ENCODE results near the gene MYCN. TPM values are rescaled to one million over a fixed set of nuclear protein-coding genes. Genes with fewer than 3 reads are reported as not detected.

Gene MYCN
- total and polyA plus RNA-seq, 2 of the 8 experiments (the other 6 are each of a cell fraction or from before 2014, with no cell fraction given): 87.8 to 137 TPM

- Histone ChIP-seq H4K8ac (ENCODE audit: extremely low read depth, insufficient read depth, low read length) (no peak overlapping the region), H2BK20ac (ENCODE audit: low read length) (no peak overlapping the region), H2BK5ac (ENCODE audit: low read depth, low read length) (no peak overlapping the region), H4K5ac (ENCODE audit: insufficient read length, low read depth, low read length) (no peak overlapping the region), H3K36me3 (ENCODE audit: control insufficient read depth in 2 of 4, insufficient read depth in 4 of 4, low read length in 3 of 4) (no peaks in the 10 kb centered on the region), H3K4me1 (replicated peaks in 1 of 4; ENCODE audit: control insufficient read depth in 3 of 4, insufficient read depth in 4 of 4, low read length in 3 of 4) (peaks cover 3 to 31% (median 17%) of the 10 kb centered on the region in 4 experiments), H3K79me1 (ENCODE audit: low read depth, low read length) (no peaks in the 10 kb centered on the region), H3K9me3 (ENCODE audit: insufficient read depth in 2 of 2, low read depth in 1 of 2, low read length in 1 of 2) (0 out of 4 replicates have a peak, but pooled peaks cover 0 to 4% of the 10 kb centered on the region in 2 experiments), H3K9ac (replicated peaks in 1 of 4; ENCODE audit: extremely low read depth in 1 of 4, low read depth in 3 of 4, low read length in 3 of 4) (no peak overlapping the region), H3K18ac (ENCODE audit: extremely low read depth, low read length) (no peak overlapping the region), H4K20me1 (replicated peaks in 1 of 2; ENCODE audit: control insufficient read depth in 1 of 2, insufficient read depth in 2 of 2, low read length in 2 of 2) (no peaks in the 10 kb centered on the region), H3K79me2 (ENCODE audit: control insufficient read depth in 1 of 2, insufficient read depth in 2 of 2, low read length in 2 of 2) (no peaks in the 10 kb centered on the region), H2AFZ (ENCODE audit: low read length) (no peak overlapping the region), H4K91ac (replicated peaks; ENCODE audit: insufficient read length, low read length) (no peak overlapping the region), H3K27ac (ENCODE audit: low read depth, low read length) (no peak overlapping the region), H3K4me2 (ENCODE audit: insufficient read depth in 1 of 2, low read depth in 2 of 2, low read length in 2 of 2) (peak overlapping the region in 1 of 2 experiments; percentile 43; a peak in 1 of 4 replicates), H2BK12ac (ENCODE audit: low read depth, low read length) (no peak overlapping the region), H3K56ac (replicated peaks; ENCODE audit: insufficient read length, low read depth, low read length) (no peak overlapping the region), H3K4ac (replicated peaks; ENCODE audit: insufficient read length, low read depth, low read length) (no peak overlapping the region), H3K14ac (ENCODE audit: insufficient read length) (no peak overlapping the region), H3K27me3 (replicated peaks in 1 of 4; ENCODE audit: control insufficient read depth in 3 of 4, extremely low read depth in 1 of 4, insufficient read depth in 3 of 4, low read length in 3 of 4) (no peaks in the 10 kb centered on the region), H3K23ac (ENCODE audit: insufficient read length) (no peak overlapping the region), H2BK15ac (ENCODE audit: low read length) (no peak overlapping the region), H3K4me3 (ENCODE audit: extremely low read depth in 1 of 4, insufficient read depth in 2 of 4, low read depth in 3 of 4, low read length in 4 of 4) (0 out of 8 replicates have a peak overlapping the region, but pooled peaks of 1 of the 4 experiments have one; percentile 17), H2BK120ac (replicated peaks; ENCODE audit: low read depth, low read length) (no peak overlapping the region), H3K23me2 (ENCODE audit: low read depth, low read length) (no peaks in the 10 kb centered on the region), H2AK5ac (ENCODE audit: low read depth, low read length) (no peak overlapping the region)
- POLR2A ChIA-PET (ENCODE audit: partially characterized antibody): interaction anchor here (1.3 kb wide), 1 partner anchor 19 kb away, joined by 3 read pairs; no protein-coding TSS in a partner anchor
- CTCF ChIA-PET (ENCODE audit: partially characterized antibody): interaction anchor here (0.6 to 1.2 kb wide), 5 partner anchors 19 to 83 kb away, joined by 3 to 6 read pairs (median 3); no protein-coding TSS in a partner anchor
- TF ChIP-seq PHF8 (conservative IDR thresholded peaks at IDR 0.05; ENCODE audit: low read depth, low read length) (no peak), RAD21 (IDR thresholded peaks at IDR 0.05 in 1 of 2, conservative IDR thresholded peaks at IDR 0.05 in 1 of 2; ENCODE audit: low read depth in 2 of 2, low read length in 2 of 2) (no peak), CTBP2 (IDR thresholded peaks at IDR 0.05; ENCODE audit: borderline replicate concordance, insufficient read depth, insufficient read length, low read length) (no peak), CREB1 (IDR thresholded peaks at IDR 0.05) (no peak), CEBPB (IDR thresholded peaks at IDR 0.05; ENCODE audit: low read depth, low read length) (no peak), BCL11A (IDR thresholded peaks at IDR 0.05; ENCODE audit: low read depth in 2 of 2, low read length in 2 of 2) (no peak), SP2 (IDR thresholded peaks at IDR 0.05; ENCODE audit: low read length) (no peak), KDM1A (IDR thresholded peaks at IDR 0.05; ENCODE audit: borderline replicate concordance, low read length) (no peak), HDAC2 (IDR thresholded peaks at IDR 0.05; ENCODE audit: borderline replicate concordance in 1 of 2, low read depth in 2 of 2, low read length in 2 of 2) (no peak), TAF1 (IDR thresholded peaks at IDR 0.05; ENCODE audit: low read depth, low read length) (no peak), CHD2 (IDR thresholded peaks at IDR 0.05; ENCODE audit: low read length) (no peak), YY1 (IDR thresholded peaks at IDR 0.05; ENCODE audit: low read depth, low read length) (no peak)
- 80% methylated on average over 7 of the region's 7 CpGs; no CpG with 5 or more reads in 1 of the 2 experiments for WGBS, 2 experiments (ENCODE audit: extremely low coverage in 1 of 2, insufficient coverage in 1 of 2, insufficient read length in 1 of 2, insufficient replicate concordance in 2 of 2, low coverage in 1 of 2, low lambda C conversion rate in 2 of 2, missing lambda C conversion rate in 1 of 2)
- no peak for FAIRE-seq
- DNase-seq (ENCODE audit: low read depth in 1 of 2, low spot score in 2 of 2): no peak
Observed at GRCh38 chr2:15895615-15896469, 44.5 kb upstream of the MYCN start.
